Activated CD4-positive, alpha-beta T cell treated with anti-CD3 and anti-CD28 coated beads for 1 hour (primary cell): ENCODE measurements around the gene KLC1.

Experiments
- DNase-seq: peaks from one replicate; pipeline ENCODE4 v3.0.0-alpha.2; 2020

The KLC1 gene

DNA sequence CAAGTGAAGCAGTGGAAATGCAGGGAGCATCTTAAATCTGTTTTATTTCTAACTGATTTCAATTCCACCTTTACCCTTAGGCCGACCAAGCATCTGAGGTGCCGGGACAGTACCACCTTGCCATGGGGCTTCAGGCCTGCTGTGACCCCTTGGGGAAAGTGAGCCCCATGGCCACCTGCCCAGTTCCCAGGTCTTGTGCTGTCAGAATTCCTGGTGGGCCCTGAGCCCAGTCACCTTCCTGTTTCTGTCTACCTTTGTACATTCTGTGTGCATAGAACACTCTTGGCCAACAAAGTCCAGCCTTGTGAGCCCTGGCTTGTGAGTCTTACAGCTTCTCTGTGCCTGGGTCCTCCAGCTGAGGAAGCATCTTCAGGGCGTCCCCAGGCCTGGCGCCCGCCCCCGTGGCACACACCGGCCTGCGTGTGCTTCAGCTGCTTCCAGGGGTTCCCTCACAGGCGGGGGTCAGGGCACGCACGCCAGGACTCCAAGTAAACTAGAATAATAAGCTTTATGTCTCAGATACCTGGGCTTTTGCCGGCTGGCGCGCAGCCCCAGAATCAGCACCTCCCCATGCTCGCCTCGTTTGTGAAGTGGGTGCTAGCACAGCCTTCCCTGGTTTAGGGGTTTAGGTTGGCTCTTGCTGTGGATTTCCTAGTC is 96.9 kb downstream of the KLC1 start:
- DNase-seq, result no peak

DNA sequence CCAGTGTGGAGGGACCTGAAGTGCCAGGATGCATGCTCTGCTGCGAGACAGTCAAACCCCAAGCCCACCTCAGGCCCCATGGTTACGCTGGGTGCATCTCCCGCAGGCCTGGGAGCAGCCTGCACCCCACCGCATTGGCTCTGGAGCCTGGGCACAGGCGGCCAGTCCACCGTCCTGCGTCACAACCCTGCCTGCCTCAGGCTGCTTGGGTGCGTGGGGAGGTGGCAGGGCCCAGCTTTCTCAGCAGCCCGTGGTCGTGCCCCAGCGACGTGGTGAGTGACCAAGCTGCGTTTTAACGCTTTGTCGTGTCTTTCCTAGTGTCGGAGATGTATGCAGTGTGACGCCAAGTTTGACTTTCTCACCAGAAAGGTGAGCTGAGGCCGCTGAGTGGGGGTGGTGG is 97.5 kb downstream of the KLC1 start:
- no peak for DNase-seq

GRCh38 chr14:103727313-103727980 is 98.4 kb downstream of the KLC1 start:
- DNase-seq, result no peak

DNA sequence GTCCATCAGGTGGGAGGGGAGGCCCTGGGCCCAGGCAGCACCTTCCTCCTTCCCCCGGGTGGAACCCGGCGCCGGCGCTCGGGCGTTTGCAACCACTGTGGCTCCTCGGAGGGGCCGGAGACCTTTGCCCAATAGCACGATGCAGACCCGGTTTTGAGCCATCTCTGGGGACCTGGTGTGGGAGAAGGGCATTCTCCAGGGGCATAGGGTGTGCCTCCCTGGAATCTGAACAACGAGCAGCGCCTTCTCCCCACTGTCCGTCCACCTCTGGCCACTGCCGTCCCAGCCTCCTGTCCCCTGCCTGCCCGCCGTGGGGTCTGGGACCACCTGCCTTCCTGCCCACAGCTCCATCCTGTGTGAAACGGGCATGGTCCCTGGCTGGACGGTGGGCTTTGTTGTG is 99.1 kb downstream of the KLC1 start:
- DNase-seq, result no peak

GRCh38 chr14:103728721-103729120 is 99.7 kb downstream of the KLC1 start:
- DNase-seq, result no peak

DNA sequence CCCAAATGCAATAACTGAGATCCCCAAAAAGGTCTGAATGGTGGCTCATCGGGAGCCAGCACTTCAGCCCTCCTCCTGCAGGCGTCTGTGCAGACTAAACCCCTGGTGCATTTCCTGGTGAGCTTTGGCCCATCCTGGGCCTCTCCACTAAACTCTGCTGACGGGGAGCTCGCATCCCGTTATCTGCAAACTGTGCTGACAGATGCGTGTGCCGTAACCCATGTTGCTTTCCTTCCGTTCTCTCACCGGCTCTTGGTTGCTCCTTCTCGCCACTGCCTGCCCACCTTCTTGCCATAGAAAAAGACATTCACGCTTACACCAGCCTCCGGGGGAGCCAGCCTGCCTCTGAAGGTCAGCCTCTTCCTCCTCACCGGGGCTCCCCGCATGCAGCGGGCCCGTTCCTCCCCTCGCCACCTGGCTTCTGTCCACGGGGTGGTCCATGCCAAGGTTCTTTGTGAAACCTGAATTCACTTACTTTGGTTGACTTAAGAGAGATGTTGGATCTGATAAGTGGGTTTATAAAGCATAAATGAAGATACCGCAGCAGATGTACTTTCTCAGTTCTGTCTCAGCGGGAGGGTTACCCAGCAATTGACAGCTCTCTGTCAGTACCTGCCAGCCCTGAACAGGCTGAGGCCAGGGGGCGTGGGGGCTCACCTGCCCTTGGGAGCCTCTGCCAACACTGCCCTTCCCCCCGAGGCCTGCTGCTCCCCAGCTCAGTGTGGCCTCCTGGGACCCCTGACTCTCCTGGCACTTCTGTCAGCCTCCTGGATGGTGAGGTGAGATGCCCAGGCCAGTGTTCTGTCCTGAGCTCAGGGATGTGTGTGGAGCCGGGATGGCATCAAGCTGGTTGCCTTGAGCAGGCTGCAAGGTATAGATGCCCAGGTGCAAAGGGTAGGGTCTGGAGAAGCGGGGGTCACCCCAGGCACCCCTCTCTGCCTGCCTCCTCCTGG is 100.8 kb downstream of the KLC1 start:
- DNase-seq, result no peak

GRCh38 chr14:103730490-103731035 is 101.6 kb downstream of the KLC1 start:
- no peak for DNase-seq

DNA sequence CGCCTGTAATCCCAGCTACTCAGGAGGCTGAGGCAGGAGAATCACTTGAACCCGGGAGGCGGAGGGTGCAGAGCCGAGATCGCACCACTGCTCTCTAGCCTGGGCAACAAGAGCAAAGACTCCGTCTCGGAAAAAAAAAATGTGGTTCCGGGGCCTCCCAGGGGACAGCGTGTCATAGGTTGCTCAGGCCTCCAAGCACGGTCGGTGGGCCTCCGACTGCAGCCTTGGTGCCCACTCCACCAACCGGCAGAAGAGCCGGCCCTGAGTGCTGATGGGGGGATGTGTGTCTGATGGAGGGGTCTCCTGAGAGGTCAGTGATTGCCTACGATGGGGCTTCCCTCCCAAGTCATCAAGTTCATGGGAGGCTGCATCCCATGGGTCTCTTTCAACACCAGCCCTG is 102.5 kb downstream of the KLC1 start:
- no peak for DNase-seq

DNA sequence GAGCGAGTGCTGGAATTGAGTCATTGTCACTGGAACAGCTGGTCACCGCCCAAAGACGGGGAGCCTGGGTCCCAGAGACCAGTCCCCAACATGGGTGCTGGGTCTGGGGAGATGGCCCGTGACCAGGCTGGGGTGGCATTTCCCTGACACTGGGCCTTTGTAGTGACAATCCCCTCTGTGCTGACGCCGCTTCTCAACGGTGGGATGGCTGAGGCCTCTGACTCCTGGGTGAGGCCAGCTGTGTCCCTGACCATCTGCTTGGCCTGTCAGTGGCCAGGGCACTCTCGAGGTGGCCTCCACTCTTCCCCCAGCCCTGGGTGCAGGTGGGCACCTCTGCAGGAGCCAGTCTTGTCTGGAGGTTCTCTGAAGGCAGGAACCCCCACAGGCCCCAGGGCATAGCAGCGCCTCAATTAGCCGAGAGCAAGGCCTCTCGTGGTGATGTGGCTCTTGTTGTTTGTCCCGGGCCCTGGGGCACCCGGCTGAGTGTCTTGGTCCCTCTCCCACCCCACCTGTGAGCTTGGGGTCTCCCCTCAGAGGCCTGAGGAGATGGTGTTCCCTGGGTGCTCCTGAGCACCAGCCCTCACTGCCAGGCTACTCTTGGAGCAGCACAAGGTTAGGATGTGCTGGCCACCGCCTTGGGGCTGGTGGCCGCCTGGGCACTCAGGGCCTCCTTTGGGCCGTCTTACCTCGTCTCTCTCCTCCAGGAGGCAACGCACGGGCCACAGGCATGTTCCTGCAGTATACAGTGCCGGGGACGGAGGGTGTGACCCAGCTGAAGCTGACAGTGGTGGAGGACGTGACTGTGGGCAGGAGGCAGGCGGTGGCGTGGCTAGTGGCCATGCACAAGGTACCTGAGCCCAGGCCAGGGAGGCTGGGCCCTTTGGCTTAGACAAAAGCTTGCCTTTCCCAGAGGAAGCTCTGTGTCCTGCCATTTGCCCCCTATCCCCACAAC is 103.2 kb downstream of the KLC1 start:
- no peak for DNase-seq

DNA sequence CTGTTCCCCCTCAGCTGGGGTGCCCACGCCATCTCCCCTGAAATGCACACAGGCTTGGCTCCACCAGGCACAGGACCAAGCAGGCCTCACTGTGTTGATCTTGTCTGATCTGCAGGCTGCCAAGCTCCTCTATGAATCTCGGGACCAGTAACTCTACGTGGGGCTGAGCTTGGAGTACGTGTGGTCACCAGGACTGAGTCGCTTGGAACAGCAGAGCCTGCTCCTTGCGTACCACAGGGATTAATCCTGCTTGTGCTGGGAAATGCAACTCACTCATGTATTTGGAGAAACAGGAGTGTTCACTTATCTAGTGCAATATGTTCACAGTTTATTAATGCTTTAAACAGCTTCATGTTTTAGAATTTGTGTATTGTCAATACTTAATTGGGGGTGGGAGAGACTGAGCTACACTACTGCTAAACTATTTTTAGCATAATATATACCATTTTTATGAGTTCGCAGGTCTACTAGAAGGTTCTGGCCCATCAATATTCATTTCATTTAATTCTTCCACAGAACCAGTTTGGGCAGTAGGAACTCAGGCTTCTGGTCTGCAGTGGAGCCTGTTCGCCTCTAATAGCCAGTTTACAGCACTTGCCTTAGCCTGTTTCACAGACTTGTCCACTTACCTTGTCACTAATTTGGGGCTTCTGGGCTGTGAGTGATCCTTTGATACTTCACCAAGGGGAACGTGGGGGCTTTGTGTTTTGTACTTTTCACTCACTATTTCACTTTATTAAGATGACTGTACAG is 104.0 kb downstream of the KLC1 start:
- DNase-seq, result no peak

DNA sequence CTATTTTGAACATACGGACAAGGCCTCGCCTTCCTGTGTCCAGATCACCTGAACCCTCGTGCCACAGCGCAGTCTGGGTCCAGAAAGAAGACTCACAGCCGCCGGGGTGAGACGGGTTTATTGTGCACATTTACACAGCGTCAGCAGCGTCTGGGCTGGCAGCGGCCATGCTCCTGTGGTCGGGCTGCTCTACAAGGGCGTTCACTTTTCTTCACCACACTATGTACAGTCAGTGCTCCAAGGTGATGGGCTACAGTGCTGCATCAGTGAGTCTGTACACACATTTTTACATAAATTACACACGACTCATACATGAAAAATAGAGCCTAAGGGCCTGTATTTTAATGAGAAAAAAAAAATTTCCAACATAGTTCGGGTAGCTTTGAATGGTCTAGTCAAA is 104.6 kb downstream of the KLC1 start:
- DNase-seq, result no peak

DNA sequence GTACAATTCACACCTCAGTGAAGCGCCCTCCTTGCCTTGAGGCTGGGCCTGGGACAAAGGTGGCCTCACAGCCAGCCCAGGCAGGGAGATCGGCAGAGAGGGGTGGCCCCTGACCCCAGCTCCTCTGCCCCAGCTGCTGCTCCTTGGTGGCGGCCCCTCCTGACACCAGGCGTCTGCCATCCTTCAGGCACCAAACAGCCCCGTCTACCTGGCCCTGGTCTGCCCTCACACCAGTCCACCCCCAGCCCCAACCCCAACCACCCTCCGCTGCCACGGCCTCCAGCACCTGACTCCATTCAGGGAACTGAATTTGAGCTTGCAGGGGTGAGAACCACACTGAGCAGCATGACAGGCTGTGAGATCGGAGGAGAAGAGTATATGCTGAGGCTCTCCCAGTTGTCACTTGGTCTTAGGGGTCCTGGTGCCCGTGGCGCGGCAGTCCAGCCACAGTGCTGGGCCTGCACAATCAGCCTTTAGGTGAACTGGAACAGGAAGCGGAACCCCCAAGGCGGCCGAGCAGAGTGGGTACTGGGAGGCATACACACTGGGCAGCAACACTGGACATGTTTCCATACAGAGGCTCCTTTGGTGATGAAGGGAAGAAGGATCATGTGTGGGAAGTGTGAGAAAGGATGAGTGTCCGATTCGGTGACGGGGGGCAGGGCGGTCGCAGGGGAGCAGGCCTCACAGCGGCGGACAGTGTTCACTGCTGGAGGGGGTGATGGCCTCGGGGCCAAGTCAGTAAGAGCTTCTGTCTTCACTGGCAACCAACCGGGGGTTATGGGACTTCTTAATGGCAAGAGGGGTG is 105.3 kb downstream of the KLC1 start:
- no peak for DNase-seq

DNA sequence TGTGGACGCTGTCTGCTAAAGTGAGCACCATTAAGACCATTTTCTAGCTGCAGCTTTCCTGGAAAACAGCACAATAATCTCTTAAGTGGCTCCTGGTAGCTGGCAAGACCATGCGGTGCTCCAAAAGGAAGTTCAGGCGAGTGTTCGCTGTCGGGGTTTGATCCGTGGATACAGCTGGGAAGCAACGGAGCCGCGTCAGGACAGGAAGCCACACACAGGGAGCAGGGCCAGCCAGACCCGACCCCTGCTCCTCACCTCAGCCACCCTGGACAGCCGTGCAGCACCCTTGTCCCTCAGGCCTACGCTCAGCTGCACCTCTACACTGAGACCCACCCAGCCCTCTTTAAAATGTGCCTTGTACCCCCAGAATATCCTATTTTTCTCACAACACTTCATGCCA is 106.0 kb downstream of the KLC1 start:
- DNase-seq, result no peak

- DNase-seq, result no peak
Measured at GRCh38 chr14:103735439-103735814, 106.4 kb downstream of the KLC1 start.

DNA sequence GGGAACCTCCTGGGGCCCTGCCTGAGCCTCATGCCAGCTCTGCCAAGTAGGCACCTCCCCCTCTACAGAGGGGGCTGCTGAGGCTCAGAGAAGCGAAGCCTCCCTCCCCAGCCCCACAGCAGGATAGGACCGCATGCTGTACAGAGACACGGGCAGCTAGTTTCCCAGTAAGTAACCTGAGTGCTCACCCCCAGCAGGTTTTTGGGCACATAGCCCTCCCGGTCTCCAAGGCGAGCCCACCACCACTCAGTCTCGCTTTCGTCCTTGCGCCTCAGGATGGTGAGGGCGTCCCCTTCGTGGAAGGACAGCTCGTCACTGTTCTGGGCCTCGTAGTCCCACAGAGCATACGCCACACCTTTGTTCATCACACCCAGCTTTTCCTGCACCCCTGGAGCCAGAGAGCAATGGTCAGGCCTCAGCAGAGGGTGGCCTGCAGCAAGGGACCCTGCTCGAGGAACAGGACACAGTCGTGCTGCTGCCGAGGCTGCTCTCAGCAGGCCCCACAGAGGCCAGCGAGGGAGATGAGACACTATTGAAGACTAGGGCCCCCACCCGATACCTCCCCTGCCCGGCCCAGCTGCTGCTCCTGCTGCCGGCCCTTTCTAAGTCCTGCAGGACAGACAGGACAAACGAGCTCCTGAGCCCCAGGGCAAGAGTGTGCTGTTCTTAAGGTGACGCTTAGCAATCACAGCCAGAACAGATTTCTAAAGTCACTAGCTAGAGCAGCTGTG is 107.0 kb downstream of the KLC1 start:
- no peak for DNase-seq

GRCh38 chr14:103736546-103737431 is 107.8 kb downstream of the KLC1 start:
- DNase-seq, result no peak

- DNase-seq, result no peak
Measured at GRCh38 chr14:103737432-103738045, 108.5 kb downstream of the KLC1 start.

DNA sequence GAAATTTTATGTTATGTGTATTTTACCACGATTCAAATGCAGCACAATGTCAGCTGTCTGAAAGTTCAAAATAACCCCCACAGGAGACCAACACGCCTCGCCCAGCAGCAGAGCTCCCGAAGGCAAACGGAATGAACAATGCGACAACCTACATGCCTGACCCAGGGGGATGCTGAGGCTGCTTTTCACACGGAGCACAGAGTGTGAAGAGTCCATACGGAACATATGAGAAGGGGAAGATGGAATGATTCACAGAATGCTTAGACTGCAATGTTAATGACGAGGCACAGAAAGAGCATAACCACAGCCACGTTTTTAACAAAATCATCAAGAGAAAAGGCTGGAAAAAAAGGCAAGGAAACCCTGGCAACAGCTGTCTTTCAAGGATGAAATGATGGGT is 109.2 kb downstream of the KLC1 start:
- DNase-seq, result no peak
